ENCODE results near the gene NUDT5. TPM values are rescaled to one million over a fixed set of nuclear protein-coding genes. Genes with fewer than 3 reads are reported as not detected.

The NUDT5 gene
- polyA plus RNA-seq, 1 donor from 2014 or later: 44.2 TPM

- Histone ChIP-seq H3K4me2 (ENCODE audit: low read length) (no peak overlapping the region), H3K4me3 (ENCODE audit: low read length) (no peak overlapping the region), H3K36me3 (ENCODE audit: insufficient read depth, low read length) (no peaks in the 10 kb centered on the region), H3K27ac (ENCODE audit: low read length) (no peak overlapping the region), H2AFZ (ENCODE audit: low read depth, low read length) (no peak overlapping the region), H3K9me3 (ENCODE audit: low read length) (no peaks in the 10 kb centered on the region), H4K20me1 (ENCODE audit: insufficient read depth) (no peaks in the 10 kb centered on the region), H3F3A (ENCODE audit: insufficient read depth, low read length, poor library complexity, severe bottlenecking) (no peaks in the 10 kb centered on the region), H3K79me2 (replicated peaks; ENCODE audit: insufficient read depth, low read length) (no peaks in the 10 kb centered on the region), H3K27me3 (ENCODE audit: insufficient read depth, low read depth, low read length) (no peaks in the 10 kb centered on the region), H3K9ac (ENCODE audit: low read length) (no peak overlapping the region), H3K9me2 (ENCODE audit: insufficient read depth, low read length) (no peaks in the 10 kb centered on the region)
- TF ChIP-seq EZH2 (IDR thresholded peaks at IDR 0.05; ENCODE audit: borderline replicate concordance, insufficient read depth, low read length, poor library complexity, severe bottlenecking) (no peak), REST (IDR thresholded peaks at IDR 0.05; ENCODE audit: borderline replicate concordance) (no peak), EP300 (conservative IDR thresholded peaks at IDR 0.05; ENCODE audit: poor library complexity, severe bottlenecking) (no peak), TAF1 (IDR thresholded peaks at IDR 0.05; ENCODE audit: low read depth) (no peak), POLR2AphosphoS5 (IDR thresholded peaks at IDR 0.05) (no peak), RAD21 (conservative IDR thresholded peaks at IDR 0.05) (no peak), MXI1 (conservative IDR thresholded peaks at IDR 0.05; ENCODE audit: poor library complexity, severe bottlenecking) (no peak), CTCF (IDR thresholded peaks at IDR 0.05; ENCODE audit: poor library complexity, severe bottlenecking) (no peak), SMC3 (conservative IDR thresholded peaks at IDR 0.05; ENCODE audit: poor library complexity) (no peak)
These were observed 45.5 kb downstream of the NUDT5 start for GRCh38 chr10:12150163-12150562.

GRCh38 chr10:12144538-12144937, 51.2 kb downstream of the NUDT5 start:
- Histone ChIP-seq H3K9me3 (ENCODE audit: low read length) (no peaks in the 10 kb centered on the region), H3K27me3 (ENCODE audit: insufficient read depth, low read depth, low read length) (no peaks in the 10 kb centered on the region), H4K20me1 (ENCODE audit: insufficient read depth) (no peaks in the 10 kb centered on the region), H3K36me3 (ENCODE audit: insufficient read depth, low read length) (no peaks in the 10 kb centered on the region), H3K9ac (ENCODE audit: low read length) (no peak overlapping the region), H3K79me2 (replicated peaks; ENCODE audit: insufficient read depth, low read length) (no peaks in the 10 kb centered on the region), H3K4me3 (ENCODE audit: low read length) (no peak overlapping the region), H3K9me2 (ENCODE audit: insufficient read depth, low read length) (no peaks in the 10 kb centered on the region), H2AFZ (ENCODE audit: low read depth, low read length) (no peak overlapping the region), H3K4me2 (ENCODE audit: low read length) (no peak overlapping the region), H3F3A (ENCODE audit: insufficient read depth, low read length, poor library complexity, severe bottlenecking) (no peaks in the 10 kb centered on the region), H3K27ac (ENCODE audit: low read length) (no peak overlapping the region)
- TF ChIP-seq EZH2 (IDR thresholded peaks at IDR 0.05; ENCODE audit: borderline replicate concordance, insufficient read depth, low read length, poor library complexity, severe bottlenecking) (no peak), TAF1 (IDR thresholded peaks at IDR 0.05; ENCODE audit: low read depth) (no peak), MXI1 (conservative IDR thresholded peaks at IDR 0.05; ENCODE audit: poor library complexity, severe bottlenecking) (no peak), CTCF (IDR thresholded peaks at IDR 0.05; ENCODE audit: poor library complexity, severe bottlenecking) (no peak), REST (IDR thresholded peaks at IDR 0.05; ENCODE audit: borderline replicate concordance) (no peak), EP300 (conservative IDR thresholded peaks at IDR 0.05; ENCODE audit: poor library complexity, severe bottlenecking) (no peak), SMC3 (conservative IDR thresholded peaks at IDR 0.05; ENCODE audit: poor library complexity) (no peak), RAD21 (conservative IDR thresholded peaks at IDR 0.05) (no peak), POLR2AphosphoS5 (IDR thresholded peaks at IDR 0.05) (no peak)
